Measurements from ENCODE around the gene ZRANB1.
"Not testable (repeated sequence)": the region's sequence is repeated elsewhere in the genome, so short reads cannot be mapped to it uniquely, and the experiment has no call there.

The ZRANB1 gene

DNA sequence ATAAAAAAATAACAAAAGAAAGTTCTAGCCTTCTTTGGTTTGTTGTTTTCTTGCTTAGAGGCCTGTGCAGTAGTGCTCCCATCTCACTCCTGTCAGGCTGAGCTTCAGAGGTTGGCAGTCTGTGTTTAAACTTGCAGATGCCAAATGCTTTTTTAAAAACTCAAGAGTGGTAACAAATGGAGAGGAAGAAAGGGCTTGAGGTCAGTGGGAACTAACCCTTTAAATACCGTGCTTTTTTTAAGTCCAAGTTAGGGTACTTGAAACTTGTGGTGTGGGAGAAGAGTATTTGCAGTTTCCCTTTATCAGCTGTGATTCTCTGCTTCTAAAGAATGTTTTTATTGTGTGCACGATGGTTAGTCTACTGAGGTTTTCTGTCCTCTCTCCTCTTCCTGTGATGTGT is 29.4 kb downstream of the ZRANB1 start:
- DNase-seq: no peak

DNA sequence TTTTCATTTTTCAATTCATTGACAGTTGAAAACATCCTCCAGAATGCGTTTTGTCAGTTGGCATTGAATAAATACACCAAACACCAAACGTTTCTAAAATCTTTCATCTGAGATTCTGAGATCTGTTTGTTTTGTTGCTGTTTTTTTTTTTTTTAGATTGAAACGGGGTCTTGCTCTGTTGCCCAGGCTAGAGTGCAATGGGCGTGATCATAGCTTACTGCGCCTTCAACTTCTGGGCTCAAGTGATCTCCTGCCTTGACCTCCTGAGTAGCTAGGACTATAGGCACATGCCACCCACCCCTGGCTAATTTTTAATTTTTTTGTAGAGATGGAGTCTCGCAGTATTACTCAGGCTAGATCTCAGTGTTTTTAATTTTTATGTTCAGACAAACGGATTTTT is 30.7 kb downstream of the ZRANB1 start:
- no peak for DNase-seq

DNA sequence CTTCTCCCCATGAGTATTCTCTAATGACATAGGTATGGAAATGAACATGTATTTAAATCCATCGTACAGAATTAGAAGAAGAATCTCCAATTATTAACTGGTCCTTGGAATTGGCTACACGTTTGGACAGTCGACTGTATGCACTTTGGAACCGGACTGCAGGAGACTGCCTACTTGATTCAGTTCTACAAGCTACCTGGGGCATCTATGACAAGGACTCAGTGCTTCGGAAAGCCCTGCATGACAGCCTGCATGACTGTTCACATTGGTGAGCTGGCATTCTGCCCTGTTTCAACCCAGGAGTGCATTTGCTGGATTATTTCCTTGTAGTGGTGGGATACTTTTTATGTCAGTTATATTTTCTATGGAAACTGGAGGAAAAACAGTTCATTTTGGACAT is 32.2 kb downstream of the ZRANB1 start:
- no peak for DNase-seq

DNA sequence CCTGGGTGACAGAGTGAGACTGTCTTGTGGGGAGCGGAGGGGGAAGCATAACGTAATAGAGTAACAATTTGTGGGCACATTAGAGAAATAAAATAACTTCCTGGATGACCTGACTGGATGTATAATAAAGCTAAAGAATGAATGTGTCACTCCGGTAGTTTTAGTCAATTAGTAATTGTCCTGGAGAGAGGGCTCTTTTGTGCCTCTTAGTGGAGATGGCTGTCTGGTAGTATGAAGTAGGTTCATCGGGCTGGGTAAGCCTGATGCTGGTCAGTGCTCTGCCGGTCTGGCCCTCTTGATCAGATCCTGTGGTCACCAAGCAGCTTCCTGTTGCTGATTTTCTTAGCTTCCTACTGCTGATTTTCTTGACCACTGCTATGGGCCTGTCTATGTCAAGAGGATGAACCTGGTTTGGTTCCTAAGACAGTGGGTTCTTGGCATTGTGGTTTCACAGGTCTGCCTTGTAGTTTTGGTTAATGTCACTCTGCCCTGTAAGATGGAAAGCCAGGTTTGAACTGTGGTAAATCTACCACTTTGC is 34.1 kb downstream of the ZRANB1 start:
- no peak for DNase-seq

DNA sequence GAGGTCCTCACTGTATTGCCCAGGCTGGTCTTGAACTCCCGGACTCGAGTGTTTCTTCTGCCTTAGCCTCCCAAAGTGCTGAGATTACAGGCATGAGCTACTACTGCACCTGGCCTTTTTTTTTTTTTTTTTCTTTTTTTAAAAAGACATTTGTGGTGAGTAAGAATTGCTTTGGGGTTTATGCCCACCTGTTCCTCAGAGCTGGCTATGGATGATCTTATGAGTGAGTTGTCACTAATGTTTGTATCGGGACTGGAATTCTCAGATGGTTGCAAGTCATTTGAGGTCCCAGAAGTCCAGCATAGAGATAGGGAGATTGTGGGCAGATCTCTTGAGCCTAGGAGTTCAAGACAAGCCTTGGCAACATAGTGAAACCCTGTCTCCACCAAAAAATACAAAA is 35.2 kb downstream of the ZRANB1 start:
- DNase-seq: no peak

DNA sequence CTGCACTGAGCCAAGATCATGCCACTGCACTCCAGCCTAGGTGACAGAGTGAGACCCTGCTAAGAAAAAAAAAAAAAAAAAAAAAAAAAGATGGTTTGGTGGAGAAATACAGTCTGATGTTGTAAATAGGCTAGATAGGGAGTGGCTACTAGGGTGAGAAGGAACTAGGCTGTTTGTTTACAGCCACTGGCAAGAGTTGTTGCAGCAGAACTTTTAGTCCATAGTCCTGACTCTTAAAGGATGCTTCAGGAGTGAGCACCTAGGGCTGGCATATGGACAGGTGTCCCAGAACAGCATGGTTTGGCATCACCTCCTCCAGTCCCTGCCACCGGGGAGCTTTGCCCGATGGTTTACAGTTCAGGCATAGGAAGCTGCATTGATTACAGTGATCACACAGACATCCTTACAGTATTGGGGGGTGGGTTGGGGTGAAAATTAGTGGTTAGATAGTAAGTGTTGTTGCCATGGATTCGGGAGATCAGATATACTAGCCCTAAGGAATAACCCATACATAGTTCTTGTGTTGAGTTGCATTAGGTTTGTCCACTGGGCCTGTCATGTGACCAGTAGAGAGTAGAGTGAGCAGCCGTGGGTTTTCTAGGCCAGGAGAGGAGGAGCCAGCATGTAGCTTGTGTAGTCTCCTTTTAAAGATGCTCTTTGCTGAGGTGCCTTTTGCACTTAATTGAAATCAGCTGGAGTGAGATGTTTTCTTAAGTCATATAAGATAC is 35.9 kb downstream of the ZRANB1 start:
- no peak for DNase-seq

DNA sequence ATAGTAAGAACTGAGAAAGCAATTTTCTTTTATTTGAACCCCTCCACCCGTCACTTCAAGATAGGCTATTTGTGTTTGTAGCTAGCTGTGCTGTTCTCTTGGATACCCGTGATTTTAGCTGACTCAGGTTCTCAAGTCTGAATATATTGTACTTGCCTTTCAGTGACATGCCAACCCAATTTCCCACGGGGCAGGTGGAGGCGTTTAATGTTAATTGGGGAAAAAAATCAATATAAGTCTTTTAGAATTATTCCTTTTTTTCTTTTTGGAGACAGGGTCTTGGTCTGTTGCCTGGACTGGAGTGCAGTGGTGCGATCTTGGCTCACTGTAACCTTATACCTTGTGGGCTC is 36.4 kb downstream of the ZRANB1 start:
- no peak for DNase-seq

DNA sequence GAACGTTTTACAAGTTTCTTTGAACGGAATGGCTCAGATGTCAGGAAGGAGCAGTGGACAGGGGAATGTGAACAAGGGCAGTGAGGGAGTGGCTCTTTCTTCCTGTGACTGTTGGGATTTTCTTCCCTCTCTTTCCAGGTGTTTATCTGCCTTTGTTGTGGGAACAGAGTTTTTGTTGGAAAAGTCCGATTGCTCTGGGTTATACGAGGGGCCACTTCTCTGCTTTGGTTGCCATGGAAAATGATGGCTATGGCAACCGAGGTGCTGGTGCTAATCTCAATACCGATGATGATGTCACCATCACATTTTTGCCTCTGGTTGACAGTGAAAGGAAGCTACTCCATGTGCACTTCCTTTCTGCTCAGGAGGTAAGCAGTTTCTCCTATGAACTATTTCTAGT is 41.4 kb downstream of the ZRANB1 start:
- no peak for DNase-seq

DNA sequence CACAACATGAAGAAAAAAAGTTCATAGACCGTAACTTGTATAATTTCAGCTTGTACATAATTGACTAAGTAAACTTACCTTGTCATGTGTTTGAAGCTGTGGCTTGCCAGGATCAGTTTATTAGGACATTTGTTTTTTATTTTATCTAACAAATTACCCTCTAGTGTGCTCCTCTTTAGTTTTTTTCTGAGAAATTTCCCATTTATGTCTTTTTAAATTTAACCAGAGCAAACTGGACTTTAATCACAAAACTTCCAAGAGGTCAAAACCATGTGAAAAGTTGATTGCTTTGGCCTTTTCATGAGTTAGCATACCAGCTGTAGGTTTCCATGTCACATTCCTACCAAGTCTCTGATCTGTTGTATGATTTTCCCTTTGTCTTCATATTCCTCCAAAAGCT is 42.5 kb downstream of the ZRANB1 start:
- DNase-seq: no peak

DNA sequence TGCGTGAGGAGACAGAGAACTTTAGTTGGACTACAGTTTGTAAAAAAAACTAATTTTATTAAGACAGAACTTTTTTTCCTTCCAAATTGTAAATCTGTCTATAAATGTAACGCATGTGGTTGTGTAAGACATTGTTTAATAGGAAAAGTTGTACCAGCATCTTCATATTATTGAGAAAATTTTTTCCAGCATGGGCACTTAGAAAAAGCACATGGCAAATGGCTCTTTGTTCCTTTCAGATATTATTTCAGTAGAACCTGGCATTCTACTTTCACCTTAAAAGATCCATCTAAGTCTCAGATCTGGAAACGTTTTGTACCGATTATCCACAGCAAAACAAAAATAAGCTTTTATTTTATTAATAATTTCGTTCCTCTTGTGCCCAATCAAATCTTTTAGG is 43.2 kb downstream of the ZRANB1 start:
- no peak for DNase-seq

DNA sequence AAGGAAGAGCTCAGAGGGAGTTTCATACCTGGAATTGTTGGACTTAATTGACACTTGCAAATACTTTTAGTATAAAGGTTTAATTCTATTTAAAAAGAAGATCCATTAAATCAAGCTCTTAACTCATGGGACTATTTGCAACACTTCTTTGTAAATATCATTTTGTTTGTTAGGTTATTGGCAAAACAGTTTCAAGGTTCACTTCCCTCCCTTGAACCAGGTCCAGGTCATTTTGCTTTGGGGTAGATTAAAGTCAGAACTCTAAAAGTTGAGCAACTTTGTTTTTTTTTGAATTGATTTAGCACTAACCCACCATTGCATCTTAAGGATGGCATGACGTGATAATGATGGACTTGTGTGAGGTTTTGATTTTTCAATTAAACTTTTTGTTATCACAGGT is 45.9 kb downstream of the ZRANB1 start:
- no peak for DNase-seq

DNA sequence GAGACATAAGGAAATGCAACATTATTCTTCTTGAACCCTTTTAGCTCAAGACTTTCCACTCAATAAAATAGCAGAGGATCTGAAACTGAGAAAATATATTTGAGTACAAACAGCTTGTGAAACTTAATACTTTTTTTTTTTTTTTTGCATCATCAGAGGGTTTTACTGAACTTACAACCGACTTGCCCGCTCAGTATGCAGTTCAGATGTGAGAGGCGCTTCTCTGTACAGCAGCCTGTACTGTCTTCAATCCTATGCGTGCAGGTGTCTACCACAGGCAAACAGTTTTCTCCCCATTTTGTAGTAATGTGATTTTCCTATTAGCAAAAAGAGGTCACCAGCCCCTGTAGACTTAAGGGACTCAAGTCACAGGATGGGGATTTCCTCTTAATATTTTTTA is 46.8 kb downstream of the ZRANB1 start:
- DNase-seq: not testable (repeated sequence)

DNA sequence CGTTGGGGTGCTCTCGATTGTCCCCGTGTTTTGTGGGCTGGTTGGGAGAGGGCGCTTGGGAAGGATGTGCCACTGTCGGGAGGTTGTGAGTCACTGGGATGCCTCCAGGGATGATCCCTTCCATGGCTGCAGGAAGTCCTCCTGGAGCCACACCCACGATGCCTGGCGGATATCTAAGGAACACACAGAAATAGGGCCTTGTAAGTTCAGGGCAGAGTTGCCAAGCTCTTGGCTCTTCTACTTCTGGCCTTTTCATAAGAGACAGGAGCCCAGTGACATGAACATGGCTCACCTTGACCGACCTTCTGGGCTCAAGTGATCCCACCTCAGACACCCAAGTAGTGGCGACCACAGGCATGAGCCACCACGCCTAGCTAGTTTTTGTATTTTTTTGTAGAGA is 47.6 kb downstream of the ZRANB1 start:
- no peak for DNase-seq

DNA sequence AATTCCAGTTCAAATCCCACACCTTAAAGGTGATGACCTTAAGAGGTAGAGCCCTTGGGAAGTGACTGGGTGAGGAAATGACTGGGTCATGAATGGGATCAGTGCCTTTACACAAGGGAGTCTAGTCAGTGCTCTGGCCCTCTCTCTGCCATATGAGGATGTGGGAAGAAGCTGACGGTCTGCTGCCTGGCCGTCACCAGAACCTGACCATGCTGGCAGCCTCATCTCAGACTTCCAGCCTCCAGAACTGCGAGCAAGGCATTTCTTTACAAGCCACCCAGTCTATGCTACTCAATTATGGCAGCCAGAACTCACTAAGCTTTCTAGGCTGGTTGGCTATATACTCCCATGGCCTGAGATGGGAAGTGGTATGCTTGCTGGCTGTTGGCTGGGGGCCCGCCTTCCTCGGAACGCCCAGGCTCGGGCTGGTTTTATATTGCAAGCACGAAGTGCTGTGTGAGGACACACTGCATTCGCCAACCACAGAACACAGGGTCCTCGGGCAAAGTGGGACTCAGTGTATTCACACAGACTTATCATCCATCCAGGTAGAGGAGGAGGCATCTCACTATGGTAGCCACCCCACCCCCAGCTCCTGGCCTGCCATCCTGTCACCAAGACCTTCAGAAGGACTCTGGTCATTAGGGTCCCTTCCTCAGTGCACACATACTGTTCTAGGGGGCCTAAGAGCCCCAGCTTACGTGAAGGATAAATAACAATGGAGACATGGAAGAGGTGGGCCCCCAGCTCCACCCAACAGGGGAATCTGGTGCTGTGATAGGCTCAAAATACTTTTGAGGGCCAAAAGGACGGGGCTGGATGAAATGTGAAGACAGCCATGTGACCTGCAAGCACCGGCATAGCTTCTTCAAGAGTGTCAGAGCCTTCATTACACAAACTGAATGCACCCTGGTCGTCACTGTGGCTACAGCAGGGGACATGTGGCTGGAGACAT is 49.0 kb downstream of the ZRANB1 start:
- DNase-seq: no peak

DNA sequence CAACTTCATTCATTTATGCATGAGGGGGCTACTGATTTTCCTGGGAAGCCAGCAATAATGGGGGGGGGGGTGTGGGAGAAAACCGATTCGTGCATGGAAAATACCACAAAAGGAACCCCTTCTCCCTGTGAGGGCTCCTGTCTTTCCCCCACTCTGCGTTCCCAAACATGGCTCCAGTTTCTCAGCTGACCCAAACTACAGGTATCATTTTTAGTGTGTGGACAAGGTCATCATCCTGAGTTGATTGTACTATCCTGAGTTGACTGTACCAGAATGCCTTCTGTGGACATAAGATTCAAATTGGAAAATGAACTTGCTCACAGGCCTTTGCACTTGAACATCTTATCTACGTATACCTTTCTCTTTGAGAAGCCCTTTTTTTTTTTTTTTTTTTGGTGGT is 49.9 kb downstream of the ZRANB1 start:
- no peak for DNase-seq

DNA sequence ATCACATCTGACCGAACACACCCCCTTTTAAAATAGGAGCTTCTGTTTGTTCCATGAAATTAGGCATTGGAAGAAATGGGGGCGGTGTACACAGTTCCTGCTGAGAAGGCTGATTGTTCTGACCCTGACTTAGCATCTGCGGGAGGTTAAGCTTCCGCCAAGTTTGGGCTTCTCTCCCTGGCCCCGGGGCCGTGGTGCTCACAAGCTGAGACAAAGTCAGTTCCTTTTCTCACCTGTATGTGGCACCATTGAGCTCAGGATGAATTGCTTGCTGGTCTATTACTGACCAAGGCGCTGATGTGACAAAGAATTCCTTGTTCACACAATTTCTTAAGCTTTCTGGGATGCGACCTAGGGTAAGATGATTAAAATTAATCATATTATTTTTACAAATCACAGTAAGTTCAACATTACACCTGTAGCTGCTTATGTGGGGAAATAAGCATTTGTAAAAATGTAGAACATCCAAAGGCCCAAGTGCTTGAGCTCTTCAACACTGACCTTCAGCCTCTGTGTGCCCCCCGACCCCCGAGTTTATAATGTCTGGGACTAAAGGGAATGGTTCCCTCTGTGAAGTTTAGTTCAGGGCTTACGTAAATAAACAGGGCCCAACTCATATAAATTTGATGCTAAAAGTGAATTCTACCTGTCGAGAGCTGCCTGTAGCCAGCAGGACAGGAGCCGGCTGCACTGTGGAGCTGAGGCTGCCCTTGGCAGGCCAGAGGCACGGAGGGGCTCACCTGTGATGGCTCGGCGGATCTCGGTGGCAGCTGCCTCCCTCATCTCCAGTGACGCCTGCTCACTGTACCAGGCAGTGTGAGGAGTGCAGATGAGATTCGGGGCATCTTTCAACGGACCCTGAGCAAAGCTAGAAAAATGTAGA is 50.8 kb downstream of the ZRANB1 start:
- no peak for DNase-seq

DNA sequence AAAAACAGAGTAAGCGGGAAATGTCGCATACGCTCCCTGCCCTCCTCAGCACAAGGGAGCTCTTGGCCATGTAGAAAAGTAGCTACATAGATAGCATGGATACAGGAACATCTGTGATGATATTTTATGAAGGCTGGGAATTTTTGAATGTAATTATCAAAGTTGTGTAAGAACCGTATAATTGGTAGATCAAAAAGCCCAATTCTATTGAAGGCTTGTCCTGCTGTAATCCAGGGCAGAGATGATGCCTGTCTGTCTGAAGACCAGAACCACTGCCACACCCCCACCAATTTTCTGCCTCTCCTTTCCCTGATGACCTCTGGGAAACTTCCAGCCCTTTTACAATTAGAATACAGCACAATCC is 51.4 kb downstream of the ZRANB1 start:
- no peak for DNase-seq

DNA sequence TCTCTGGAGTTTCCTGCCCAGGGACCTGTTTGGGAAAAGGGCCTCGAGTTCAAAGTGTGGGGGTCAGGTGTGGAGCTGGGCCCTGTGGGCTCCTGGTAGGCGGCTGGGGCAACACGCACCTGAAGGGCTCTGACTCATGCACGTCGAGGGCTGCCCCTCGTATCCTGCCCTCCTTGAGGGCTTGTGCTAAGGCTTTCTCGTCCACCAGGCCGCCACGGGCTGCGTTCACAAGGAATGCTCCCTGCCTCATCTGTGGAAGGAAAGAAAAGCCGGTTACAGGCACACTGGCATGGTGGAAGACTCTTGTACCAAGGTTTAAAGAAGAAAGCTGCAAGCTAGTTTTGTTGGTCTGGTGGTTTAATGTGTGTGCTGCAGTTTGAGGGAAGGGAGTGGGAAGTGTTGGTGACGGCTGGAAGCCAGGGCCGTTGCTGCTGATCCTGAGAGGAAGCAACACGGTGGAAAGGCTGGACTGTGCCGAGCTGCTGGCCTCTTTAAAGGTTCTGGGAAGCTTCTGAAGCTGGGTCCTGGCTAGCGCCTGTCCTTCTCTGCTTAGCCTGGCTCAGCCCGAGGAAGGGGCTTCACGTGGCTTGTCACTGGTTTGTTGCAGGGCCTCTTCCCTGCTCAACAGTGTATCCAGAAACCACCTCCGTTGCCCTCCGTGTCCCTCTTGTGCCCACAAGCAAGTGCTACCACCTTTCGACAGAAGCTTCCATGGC is 52.0 kb downstream of the ZRANB1 start:
- no peak for DNase-seq

DNA sequence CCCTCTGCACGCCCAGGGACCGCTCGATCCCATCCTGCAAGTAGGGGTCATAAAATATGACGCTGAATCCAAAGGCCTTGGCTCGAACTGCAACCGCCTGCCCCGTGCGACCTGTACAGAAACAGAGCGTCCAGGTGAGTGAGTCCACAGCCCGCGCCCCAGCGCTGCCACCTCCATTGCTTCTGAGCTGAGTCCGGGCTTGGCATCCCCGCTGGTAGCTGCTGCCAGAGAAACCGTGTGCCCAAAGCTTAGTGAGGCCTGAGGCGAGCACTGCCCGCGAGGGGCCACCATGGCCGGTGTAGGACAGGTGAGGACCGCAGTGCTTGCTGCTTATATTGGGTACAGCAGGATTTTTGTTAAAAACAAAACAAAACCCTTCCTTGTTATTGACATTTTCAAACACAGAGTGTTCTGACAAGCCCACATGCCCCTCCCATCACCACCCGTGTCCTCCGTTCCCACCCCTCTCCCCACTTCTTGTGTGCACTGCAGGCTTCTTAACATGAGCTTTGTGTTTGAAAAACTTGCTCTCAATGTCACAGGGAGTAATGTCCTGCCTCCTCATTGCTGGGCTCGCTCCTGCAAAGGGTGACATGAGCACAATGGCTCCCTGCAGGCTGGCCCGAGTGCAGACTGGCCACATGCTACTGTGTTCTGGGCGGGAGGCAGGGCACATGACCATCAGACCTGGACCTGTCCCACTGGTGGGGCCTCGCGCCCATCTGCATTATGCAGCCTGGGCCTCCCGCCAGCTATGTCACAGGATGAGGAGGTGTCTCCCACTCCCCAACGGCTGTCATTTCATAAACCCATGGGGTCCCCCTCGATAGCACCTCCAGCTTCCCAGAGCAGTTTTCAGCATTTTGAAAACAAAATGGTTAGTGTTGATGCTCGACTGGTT is 52.9 kb downstream of the ZRANB1 start:
- no peak for DNase-seq

DNA sequence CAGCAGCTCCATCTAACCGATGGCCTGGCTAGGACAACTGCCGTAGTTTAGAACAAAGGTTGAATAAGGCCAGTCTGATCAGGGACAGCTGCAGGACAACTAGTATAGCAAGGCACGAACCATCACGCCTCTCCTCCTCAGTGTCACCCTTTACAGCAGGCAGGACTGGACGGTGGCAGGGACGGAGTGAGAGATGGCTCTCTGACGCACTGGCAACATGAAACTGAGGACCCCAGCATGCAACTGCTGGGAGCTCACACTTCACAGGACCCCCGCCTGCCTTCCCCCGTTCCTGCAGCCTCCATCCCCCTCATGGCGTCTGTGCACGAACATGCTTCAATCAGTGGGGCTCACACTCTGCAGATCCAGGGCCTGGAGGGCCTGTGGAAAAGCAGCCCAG is 53.7 kb downstream of the ZRANB1 start:
- no peak for DNase-seq

DNA sequence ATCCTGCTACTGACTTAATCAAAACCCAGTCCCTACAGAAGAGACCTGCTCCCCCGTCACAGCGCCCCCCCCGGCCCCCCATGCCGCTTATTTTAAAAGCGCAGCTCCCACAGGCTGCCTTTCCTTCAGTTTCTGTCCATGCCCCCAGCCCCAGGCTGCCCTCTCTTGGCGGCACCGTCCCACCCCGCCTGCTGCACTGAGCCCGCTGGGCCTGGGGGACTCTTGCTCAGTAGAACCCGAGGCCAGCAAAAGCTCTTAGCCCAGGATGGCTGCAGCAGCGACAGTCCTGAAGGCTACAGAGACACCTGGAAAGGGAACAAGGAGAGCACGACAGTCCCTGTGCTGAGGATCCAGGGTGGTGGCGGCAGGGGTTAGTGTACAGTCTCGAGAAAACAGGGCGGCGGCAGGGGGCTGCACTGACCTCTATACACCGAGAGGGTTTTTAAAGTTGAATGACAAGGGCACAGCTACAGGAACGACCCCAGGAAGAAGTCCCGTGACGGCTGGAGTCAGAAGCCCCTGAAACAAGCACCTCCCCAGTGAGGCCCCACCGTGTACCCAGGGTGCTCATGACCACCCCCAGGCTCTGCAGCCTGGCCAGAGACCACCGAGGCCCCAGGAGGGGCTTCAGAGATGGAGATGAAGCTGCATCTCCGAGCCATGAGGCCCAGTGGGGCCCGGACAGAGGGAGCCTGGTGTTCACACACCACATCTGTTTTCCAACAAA is 54.4 kb downstream of the ZRANB1 start:
- no peak for DNase-seq
